ENCODE results near the gene PSMC3.

Gene PSMC3

DNA sequence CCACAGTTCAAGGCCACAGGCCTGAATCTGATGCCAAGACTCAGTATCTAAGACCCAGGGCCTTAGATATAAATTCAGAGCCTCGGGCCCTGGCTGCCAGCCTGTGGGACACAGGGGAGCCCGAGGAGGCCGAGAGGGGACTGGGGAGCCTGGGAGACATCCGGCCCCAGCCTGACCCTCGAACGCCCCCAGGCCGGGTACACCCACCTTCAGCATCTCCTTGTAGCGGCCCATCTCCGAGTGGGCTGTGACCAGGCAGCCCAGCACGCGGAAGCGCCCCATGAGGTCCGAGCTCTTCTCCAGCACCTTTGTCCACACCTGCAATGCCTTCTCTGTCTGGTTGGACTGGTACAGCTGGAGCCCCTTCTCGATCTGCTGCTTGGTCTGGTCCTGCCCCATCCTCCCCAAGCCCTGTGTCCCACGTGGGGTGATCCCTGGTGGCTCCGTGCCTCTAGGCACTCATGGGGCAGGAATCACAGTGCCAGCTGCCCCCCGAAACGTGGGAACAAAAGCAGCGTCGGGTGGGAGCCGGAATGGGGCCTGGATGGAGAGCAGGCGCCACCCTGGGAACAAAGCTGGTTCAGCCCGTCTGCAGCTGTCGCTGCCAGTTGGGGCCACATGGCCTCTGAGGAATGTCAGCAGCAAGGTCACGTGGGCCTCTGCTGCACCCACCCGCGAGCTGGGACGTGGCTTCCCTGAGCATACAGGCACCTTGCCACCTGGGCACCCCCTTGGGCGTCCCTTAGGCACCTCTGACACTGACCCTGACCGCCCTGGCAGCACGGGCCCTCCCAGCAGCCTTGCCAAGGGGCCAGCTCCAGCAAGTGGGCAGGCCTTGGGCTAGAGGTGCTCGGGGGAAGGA is 22.6 kb upstream of the PSMC3 start, which contains the start of gene RAPSN:
TSS of gene RAPSN (minus strand) at position 571 of the 862 bp plus-strand sequence. CDS start at position 399, 172 bp downstream.
- Histone ChIP-seq H3K4me3 (ENCODE audit: low read depth, low read length, poor library complexity, severe bottlenecking) (no peak within 1 kb of the TSS), H3K9me2 (ENCODE audit: low read depth, low read length) (no peaks in the 10 kb centered on the region), H4K20me1 (ENCODE audit: insufficient read depth, low read length) (no peaks in the 10 kb centered on the region), H3K9ac (ENCODE audit: low read length) (no peak within 1 kb of the TSS), H3F3A (ENCODE audit: insufficient read depth, low read length) (no peaks in the 10 kb centered on the region), H3K79me2 (ENCODE audit: insufficient read depth, low read length) (no peaks in the 10 kb centered on the region), H3K4me2 (ENCODE audit: low read length) (no peak within 1 kb of the TSS), H3K27ac (ENCODE audit: low read depth, low read length, poor library complexity, severe bottlenecking) (no peak within 1 kb of the TSS), H3K27me3 (ENCODE audit: insufficient read depth, low read length) (no peaks in the 10 kb centered on the region), H3K36me3 (ENCODE audit: insufficient read depth, low read length) (no peaks in the 10 kb centered on the region), H2AFZ (ENCODE audit: low read length) (no peak within 1 kb of the TSS), H3K4me1 (ENCODE audit: insufficient read depth, low read length, severe bottlenecking) (peaks cover 4% of the 10 kb centered on the region), H3K9me3 (ENCODE audit: low read length) (no peaks in the 10 kb centered on the region)
- no peak for TF ChIP-seq EZH2 (IDR thresholded peaks at IDR 0.05; ENCODE audit: borderline replicate concordance, low read length)
- no peak for TF ChIP-seq CTCF (IDR thresholded peaks at IDR 0.05; ENCODE audit: low read length)

DNA sequence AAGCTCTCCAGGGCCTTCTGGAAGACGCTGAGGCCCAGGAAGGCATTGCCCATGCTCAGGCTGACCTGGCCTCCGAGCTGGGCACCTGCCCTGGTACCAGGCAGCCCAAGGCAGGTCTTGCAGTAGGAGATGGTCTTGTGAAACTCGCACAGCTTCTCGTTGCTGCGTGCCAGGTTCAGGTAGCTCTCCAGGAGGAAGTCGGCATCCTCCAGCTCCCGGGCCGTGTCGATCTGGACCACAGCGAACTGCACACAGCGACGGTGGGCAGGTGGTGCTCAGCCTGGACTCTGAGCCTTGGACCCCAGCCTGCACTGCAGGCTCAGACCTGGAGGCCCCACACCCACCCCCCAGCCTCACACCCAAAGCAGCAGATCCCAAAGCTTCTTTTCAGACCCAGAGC is 21.7 kb upstream of the PSMC3 start:
- Histone ChIP-seq H3K79me2 (ENCODE audit: insufficient read depth, low read length) (no peaks in the 10 kb centered on the region), H3K9me2 (ENCODE audit: low read depth, low read length) (no peaks in the 10 kb centered on the region), H3K27me3 (ENCODE audit: insufficient read depth, low read length) (no peaks in the 10 kb centered on the region), H3K9ac (ENCODE audit: low read length) (no peak overlapping the region), H2AFZ (ENCODE audit: low read length) (no peak overlapping the region), H3K36me3 (ENCODE audit: insufficient read depth, low read length) (no peaks in the 10 kb centered on the region), H3K4me2 (ENCODE audit: low read length) (no peak overlapping the region), H4K20me1 (ENCODE audit: insufficient read depth, low read length) (no peaks in the 10 kb centered on the region), H3F3A (ENCODE audit: insufficient read depth, low read length) (no peaks in the 10 kb centered on the region), H3K27ac (ENCODE audit: low read depth, low read length, poor library complexity, severe bottlenecking) (no peak overlapping the region), H3K9me3 (ENCODE audit: low read length) (no peaks in the 10 kb centered on the region), H3K4me3 (ENCODE audit: low read depth, low read length, poor library complexity, severe bottlenecking) (no peak overlapping the region), H3K4me1 (ENCODE audit: insufficient read depth, low read length, severe bottlenecking) (peaks cover 13% of the 10 kb centered on the region)
- no peak for TF ChIP-seq EZH2 (IDR thresholded peaks at IDR 0.05; ENCODE audit: borderline replicate concordance, low read length)
- TF ChIP-seq CTCF (IDR thresholded peaks at IDR 0.05; ENCODE audit: low read length): no peak

GRCh38 chr11:47446833-47447232 is 20.6 kb upstream of the PSMC3 start:
- Histone ChIP-seq H4K20me1 (ENCODE audit: insufficient read depth, low read length) (no peaks in the 10 kb centered on the region), H3K4me2 (ENCODE audit: low read length) (no peak overlapping the region), H3K79me2 (ENCODE audit: insufficient read depth, low read length) (no peaks in the 10 kb centered on the region), H3K27ac (ENCODE audit: low read depth, low read length, poor library complexity, severe bottlenecking) (no peak overlapping the region), H3K4me3 (ENCODE audit: low read depth, low read length, poor library complexity, severe bottlenecking) (no peak overlapping the region), H3K27me3 (ENCODE audit: insufficient read depth, low read length) (no peaks in the 10 kb centered on the region), H3K4me1 (ENCODE audit: insufficient read depth, low read length, severe bottlenecking) (peaks cover 15% of the 10 kb centered on the region), H3K36me3 (ENCODE audit: insufficient read depth, low read length) (no peaks in the 10 kb centered on the region), H2AFZ (ENCODE audit: low read length) (no peak overlapping the region), H3F3A (ENCODE audit: insufficient read depth, low read length) (no peaks in the 10 kb centered on the region), H3K9me3 (ENCODE audit: low read length) (no peaks in the 10 kb centered on the region), H3K9me2 (ENCODE audit: low read depth, low read length) (no peaks in the 10 kb centered on the region), H3K9ac (ENCODE audit: low read length) (no peak overlapping the region)
- no peak for TF ChIP-seq EZH2 (IDR thresholded peaks at IDR 0.05; ENCODE audit: borderline replicate concordance, low read length)
- TF ChIP-seq CTCF (IDR thresholded peaks at IDR 0.05; ENCODE audit: low read length): no peak
